HG02610 (cell line): ENCODE data around the gene REEP5.
"Not testable (repeated sequence)": the region's sequence is repeated elsewhere in the genome, so short reads cannot be mapped to it uniquely, and the experiment has no call there.

ENCODE experiments used
- ATAC-seq: cut with Tn5 transposase; IDR thresholded peaks from one replicate; pipeline ENCODE4 v1.9.1; 2021; ENCODE audit warnings: mild to moderate bottlenecking, moderate library complexity; ENCODE audit not compliant: unreplicated experiment

Gene REEP5

DNA sequence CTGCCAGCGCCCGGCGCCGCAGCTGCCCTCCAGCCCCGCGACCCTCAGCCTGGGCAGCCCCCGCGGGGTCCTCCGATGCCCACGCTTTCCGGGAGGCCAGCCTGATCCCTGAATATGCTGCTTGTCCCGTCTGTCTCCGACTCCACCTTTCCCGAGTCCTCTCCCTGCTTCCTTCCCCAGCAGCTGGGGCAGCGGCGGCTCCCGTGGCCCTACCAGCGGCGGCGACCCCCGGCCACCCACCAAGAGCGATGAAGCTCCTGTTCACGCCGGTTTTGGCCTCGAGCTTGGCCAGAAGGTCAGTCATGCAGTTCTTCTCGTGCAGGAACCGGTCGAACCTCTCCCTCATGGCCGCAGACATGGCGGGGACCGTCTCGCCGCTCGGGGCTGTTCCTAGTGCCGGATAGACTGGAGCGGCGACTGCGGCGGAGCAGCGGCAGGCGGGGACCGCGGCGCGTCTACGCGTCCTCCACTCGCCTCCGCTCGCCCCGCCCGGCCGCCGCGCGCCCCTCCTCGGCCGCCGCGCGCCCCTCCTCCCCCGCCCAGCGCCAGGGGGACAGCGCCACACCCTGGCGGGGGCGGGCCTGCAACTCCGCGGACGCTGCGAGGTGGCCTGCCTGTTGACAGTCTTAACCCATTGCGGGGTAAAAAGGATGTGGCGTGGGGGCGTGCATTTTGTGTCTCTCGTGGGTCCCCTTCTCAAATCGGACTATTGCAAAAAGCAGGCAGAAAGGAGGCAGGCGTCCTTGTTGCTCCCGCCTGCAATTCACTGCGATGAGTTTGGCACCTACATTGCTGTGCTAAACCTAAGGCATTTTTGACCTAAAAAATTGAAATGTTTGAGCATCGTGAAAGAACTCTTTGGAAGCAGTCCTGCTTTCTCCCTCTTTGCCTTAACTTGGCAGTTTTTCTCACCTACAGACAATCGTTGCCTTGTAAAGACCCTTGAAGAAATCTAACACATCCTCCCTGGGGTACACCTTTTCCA is at the start of gene REEP5:
Gene REEP5 (minus strand): TSS at position 395 of the 985 bp plus-strand sequence. CDS start 37 bp downstream, at position 358.
- ATAC-seq, result peak; percentile 66

DNA sequence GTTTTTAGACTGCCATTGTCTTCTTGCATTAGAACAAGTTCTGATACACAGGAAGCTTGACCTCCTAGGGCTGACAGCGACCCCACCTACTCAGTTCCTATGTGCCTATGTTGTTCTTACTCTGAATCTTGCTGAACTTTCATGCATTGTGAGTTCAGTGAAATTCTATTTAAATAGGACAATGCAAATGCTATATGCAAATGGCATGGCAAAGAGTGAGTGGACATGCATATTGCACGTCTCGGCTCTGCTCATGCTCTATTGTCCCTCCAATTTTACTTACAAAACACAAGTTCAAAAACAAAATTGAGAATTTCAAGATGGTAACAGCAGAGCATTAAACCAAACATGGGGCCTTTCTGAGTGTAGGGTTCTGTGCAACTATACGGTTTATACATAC is 49.2 kb upstream of the REEP5 start:
- no peak for ATAC-seq

- ATAC-seq, result no peak
Observed at GRCh38 chr5:112968411-112969106, 46.5 kb upstream of the REEP5 start.

DNA sequence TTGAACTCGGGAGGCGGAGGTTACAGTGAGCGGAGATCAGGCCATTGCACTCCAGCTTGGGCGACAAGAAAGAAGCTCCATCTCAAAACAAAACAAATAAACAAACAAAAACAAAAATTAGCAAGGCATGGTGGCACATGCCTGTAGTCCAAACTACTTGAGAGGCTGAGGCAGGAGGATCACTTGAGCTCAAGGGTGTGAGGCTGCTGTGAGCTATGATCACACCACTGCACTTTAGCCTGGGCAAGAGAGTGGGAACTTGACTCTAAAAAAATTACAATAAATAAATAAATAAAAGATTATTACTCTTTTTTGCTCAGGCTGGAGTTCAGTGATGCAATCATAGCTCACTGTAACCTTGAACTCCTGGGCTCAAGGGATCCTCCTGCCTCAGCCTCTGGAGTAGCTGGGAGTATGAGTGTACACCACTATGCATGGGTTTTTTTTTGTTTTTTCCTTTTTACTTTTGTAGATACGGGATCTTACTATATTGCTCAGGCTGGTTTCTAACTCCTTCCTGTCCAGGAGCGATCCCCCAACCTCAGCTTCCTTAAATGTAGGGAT is 45.6 kb upstream of the REEP5 start:
- ATAC-seq, result no peak

DNA sequence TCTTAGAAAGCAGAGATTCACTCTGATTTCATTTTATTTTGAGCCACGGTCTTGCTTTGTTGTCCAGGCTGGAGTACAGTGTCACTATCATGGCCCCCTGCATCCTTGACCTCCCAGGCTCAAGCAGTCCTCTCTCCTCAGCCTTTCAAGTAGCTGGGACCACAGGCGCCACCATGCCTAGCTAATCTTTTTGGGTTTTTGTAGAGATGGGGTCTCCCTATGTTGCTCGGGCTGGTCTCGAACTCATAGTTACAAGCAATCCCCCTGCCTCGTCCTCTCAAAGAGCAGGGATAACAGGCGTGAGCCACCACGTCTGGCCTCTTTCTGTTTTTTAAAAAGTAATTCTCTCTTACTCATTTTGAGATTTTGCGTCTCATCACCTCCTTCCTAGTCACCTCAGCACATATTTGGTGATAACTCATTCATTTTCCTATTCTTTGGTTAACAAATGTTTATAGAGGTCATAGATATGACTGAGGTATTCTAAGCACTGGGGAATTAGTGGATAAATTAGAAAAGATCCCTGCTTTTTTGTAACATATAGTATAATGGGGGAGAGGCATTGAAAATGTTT is 43.8 kb upstream of the REEP5 start:
- ATAC-seq, result no peak

DNA sequence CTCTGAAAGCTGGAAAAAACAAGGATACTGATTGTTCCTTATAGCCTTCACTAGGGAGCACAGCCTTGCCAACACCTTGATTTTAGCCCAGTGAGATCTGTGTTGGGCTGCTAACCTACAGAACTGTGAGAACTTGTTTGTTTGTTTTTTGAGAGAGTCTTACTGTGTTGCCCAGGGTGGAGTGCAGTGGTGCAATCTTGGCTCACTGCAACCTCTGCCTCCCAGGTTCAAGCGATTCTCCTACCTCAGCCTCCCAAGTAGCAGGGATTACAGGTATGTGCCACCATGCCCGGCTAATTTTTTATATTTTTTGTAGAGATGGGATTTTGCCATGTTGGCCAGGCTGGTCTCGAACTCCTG is 41.3 kb upstream of the REEP5 start:
- ATAC-seq, result not testable (repeated sequence)

- ATAC-seq, result no peak
Observed at GRCh38 chr5:112960863-112961504, 39.0 kb upstream of the REEP5 start.

GRCh38 chr5:112960315-112960714 is 38.3 kb upstream of the REEP5 start:
- ATAC-seq, result no peak

DNA sequence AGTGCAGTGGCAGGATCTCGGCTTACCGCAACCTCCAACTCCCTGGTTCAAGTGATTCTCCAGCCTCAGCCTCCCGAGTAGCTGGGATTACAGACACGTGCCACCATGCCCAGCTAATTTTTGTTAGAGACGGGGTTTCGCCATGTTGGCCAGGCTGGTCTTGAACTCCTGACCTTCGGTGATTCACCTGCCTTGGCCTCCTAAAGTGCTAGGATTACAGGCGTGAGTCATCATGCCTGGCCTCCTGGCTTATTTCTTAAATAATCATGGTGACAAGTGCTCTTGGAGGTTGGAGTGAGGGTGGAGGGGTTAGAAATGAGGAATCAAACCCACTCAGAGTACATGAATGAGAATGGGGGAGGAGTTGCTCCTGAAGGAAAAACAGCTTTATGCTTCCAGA is 37.8 kb upstream of the REEP5 start:
- not testable (repeated sequence) for ATAC-seq

DNA sequence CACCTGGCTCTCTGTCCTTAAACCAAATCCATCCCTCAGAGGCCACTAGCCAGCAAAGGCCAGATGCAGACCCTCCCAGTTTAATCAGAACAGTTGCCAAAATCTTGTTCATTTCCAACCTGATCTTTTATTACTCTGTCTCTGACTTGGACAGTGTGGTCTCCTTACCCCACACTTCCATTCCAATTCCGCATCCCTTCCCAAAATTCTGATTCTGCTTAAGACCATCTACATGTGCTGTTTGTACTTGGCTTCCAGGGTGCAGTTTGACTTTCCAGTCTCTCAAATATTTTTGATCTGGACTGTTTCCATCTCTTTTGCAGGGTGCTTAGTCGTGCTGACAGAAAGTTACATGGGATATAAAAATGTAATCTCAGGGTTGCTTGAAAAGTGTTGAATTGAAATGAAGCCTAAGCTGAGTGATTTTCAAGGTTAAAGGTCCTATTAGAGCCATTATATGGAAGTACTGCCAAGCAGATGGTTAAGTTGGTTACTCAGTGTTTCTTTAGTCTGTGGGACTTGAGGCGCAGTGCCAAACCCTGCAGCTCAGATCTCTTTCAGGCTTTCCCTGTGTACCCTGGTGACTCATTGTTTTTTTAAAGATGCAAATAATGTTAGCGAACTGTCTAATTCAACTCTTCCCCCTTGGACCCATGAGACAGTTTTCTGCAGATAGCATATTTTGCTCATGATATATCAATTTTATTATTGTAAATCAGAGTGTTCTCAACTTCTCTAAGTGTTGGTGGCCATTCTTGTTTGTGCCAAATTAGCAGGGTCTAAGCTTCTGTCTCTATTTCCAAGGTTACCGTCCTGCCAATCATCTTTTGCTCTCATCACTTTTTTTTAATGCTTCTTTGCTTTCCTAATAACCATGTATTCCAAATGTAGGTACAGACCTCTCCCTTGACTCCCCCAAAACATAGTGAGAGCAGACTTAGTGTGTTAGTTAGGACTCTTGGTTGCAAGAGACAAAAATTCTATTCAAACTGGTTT is 36.4 kb upstream of the REEP5 start:
- ATAC-seq, result peak; percentile 94

DNA sequence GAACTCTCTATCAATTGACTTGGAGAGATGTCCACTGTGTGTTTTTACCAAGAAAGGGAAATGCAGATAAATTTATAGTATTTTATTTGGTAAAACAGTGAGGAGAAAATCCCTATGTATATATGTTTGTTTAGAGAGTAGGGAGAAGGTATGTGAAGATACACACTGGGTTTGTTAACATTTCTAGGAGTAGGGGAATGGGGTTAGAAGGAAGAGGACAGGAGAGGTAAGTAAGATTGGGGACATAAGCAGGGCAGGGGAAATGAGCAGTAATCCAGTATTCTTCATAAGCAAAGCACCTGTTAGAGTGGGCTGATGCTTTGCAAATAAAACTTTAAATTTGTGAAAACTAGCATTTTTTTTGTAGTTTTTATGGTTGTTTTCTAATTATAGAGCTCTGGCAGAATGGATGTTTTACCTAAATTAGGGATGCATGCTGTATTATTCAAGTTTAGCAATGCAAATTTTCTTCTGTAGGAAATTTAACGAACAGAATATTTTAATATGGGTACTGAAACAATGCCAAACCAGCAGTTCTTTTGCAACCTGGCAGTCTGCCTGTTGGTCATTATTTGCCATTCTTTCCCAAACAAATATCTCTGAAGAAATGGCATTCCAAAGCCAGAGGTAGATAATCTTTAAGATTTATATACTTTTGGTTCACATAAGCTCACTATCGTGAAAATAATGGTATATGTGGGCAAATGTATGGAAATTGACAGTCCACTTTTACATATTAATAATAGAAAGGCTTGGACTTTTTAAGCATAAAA is 35.2 kb upstream of the REEP5 start:
- no peak for ATAC-seq

- no peak for ATAC-seq
Observed at GRCh38 chr5:112956606-112957005, 34.6 kb upstream of the REEP5 start.

DNA sequence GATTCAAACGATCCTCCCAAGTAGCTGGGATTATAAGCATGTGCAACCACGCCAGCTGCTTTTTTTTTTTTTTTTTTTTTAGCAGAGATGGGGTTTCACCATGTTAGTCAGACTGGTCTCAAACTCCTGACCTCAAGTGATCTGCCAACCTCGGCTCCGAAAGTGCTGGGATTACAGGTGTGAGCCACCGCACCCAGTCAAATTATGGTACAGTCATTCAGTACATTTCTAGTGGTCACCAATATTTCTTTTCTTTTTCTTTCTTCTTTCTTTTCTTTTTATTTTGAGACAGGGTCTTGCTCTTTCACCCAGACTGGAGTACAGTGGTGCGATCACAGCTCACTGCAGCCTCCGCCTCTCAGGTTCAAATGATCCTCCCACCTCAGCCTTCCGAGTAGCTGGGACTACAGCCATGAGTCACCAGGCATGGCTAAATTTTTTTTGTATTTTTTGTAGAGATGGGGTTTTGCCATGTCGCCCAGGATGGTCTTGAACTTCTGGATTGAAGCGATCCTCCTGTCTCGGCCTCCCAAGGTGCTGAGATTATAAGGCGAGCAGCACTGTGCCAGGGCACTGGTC is 29.2 kb upstream of the REEP5 start:
- peak; percentile 90 for ATAC-seq

DNA sequence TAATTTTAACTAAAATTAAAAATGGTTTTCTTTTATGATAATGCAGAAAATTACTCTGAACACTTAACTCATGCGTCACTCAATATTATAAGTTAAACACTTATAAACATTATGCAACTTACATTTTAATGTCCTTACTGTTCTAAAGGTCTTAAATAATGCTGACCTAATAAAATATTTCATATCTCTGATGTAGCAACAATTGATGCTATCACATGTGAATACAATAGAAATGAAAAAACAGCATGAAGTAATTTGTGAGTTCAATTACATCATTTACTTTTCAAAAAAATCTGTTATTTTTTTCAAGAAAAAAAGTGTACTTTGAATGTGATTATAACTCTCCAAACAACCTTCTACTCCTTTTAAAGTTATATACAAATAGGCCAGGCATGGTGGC is 26.4 kb upstream of the REEP5 start:
- ATAC-seq, result no peak

DNA sequence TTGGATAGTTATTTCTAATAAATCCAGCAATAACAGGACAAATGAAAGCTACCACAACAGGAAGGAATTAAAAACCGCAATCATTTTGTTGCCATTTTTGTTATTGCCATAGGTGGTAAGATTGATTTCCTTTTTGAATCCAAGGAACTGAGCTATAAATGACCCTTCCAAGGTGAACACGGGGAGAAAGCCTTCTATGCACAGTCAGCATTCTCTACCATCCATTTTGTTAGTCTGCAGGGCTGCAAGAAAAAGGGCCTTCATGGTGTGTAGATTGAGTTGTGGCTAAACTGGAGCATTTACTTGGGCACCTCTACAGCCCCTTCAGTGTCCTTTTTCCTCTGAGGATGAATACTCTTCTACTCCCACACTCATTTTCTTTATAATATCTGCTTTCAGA is 18.6 kb upstream of the REEP5 start:
- no peak for ATAC-seq

GRCh38 chr5:112938286-112938685 is 16.3 kb upstream of the REEP5 start:
- ATAC-seq, result no peak

DNA sequence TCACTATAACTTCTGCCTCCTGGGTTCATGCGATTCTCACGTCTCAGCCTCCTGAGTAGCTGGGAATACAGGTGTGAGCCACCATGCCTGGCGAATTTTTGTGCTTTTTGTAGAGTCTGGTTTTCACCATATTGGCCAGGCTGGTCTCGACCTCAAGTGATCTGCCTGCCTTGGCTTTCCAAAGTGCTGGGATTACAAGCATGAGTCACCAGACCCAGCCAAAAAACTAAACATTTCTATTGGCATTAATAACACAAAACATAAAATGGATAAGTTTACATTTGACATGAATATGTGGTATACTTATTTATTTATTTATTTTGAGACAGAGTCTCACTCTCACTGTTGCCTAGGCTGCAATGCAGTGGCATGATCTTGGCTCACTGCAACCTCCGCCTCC is 13.6 kb upstream of the REEP5 start:
- no peak for ATAC-seq

GRCh38 chr5:112934366-112934663 is 12.3 kb upstream of the REEP5 start:
- ATAC-seq, result no peak
